Endodermal cell (in vitro differentiated cells): ENCODE data around the gene JPH2. TPM values are rescaled to one million over a fixed set of nuclear protein-coding genes. Genes with fewer than 3 reads are reported as not detected.

Experiments used
- DNase-seq: peaks from one replicate; pipeline ENCODE4 v3.0.0-alpha.2; 2017
- H3K27ac ChIP-seq: 2 replicates; pipeline ENCODE4 v1.5.1; 2013; ENCODE audit warnings: mild to moderate bottlenecking, low read depth, low read length, moderate library complexity
- H3K27me3 ChIP-seq: 2 replicates; pipeline ENCODE4 v1.6.1; 2013; ENCODE audit warnings: mild to moderate bottlenecking, low read length, moderate library complexity; ENCODE audit not compliant: insufficient read depth, control insufficient read depth, poor library complexity, severe bottlenecking
- H3K36me3 ChIP-seq: 2 replicates; pipeline ENCODE4 v1.7.0; 2013; ENCODE audit warnings: mild to moderate bottlenecking, low read length, moderate library complexity; ENCODE audit not compliant: control insufficient read depth, insufficient read depth
- H3K4me1 ChIP-seq: one replicate; pipeline ENCODE4 v1.7.0; 2013; ENCODE audit warnings: low read length; ENCODE audit not compliant: control insufficient read depth, insufficient read depth
- H3K4me3 ChIP-seq: 2 replicates; pipeline ENCODE4 v1.5.1; 2013; ENCODE audit warnings: mild to moderate bottlenecking, low read length, moderate library complexity
- H3K9ac ChIP-seq: 2 replicates; pipeline ENCODE4 v1.6.1; 2013; ENCODE audit warnings: mild to moderate bottlenecking, low read length, moderate library complexity; ENCODE audit not compliant: poor library complexity, severe bottlenecking; ENCODE audit errors: extremely low read depth
- H3K9me3 ChIP-seq: 2 replicates; pipeline ENCODE4 v1.6.1; 2013; ENCODE audit warnings: mild to moderate bottlenecking, low read length, moderate library complexity; ENCODE audit not compliant: control insufficient read depth
- H3K27ac Mint-ChIP-seq: 2 replicates; pipeline ENCODE4 v1.8.0; 2020; ENCODE audit warnings: mixed read lengths
- H3K27me3 Mint-ChIP-seq: 2 replicates; pipeline ENCODE4 v1.8.0; 2021; ENCODE audit warnings: mild to moderate bottlenecking, mixed read lengths; ENCODE audit not compliant: insufficient read depth
- H3K36me3 Mint-ChIP-seq: 2 replicates; pipeline ENCODE4 v1.8.0; 2020; ENCODE audit warnings: low read depth, mixed read lengths
- H3K4me1 Mint-ChIP-seq: 2 replicates; pipeline ENCODE4 v1.8.0; 2020; ENCODE audit warnings: mixed read lengths
- H3K4me3 Mint-ChIP-seq: 2 replicates; pipeline ENCODE4 v1.8.0; 2020; ENCODE audit warnings: mild to moderate bottlenecking, moderate library complexity, mixed read lengths
- H3K9me3 Mint-ChIP-seq: 2 replicates; pipeline ENCODE4 v1.8.0; 2020; ENCODE audit warnings: mild to moderate bottlenecking, mixed read lengths
- WGBS, 2 experiments: methylation state at CpG; one replicate each; pipeline versions ENCODE4 v1.1.5 to v1.1.7; 2013; ENCODE audit warnings: missing lambda C conversion rate in 2 of 2, mixed read lengths in 1 of 2; ENCODE audit not compliant: insufficient coverage in 1 of 2, insufficient read length in 1 of 2; 5-methylcytosine and 5-hydroxymethylcytosine counted together
- total RNA-seq, 2 donors: library from RNA; stranded (reverse); fragmentation: NEBNext Ultra II Directional in 1 of 2; extraction: Animal tissue kit (Norgen Biotek cat#: 25700) in 1 of 2; gene quantifications; 2 replicates in 1 of 2; 3 replicates in 1 of 2; pipeline ENCODE4 v1.2.1, GENCODE V29; 2021
- TF ChIP-seq, protein P1 (sequence below): fragments of 200-600 bp; sonication (generic); conservative IDR thresholded peaks from 2 replicates; pipeline ENCODE4 v1.5.0; 2021; ENCODE audit warnings: antibody characterized with exemption, mild to moderate bottlenecking

JPH2 gene
- total RNA-seq, 2 donors from 2014 or later: 0.86 to 1.0 TPM

GRCh38 chr20:44092551-44093248 lies 94.3 kb downstream of the JPH2 start:
- Histone ChIP-seq H3K36me3 (no peaks in the 10 kb centered on the region), H3K9me3 (no peaks in the 10 kb centered on the region), H3K9ac (no peak overlapping the region), H3K4me3 (no peak overlapping the region), H3K27ac (no peak overlapping the region), H3K4me1 (no peaks in the 10 kb centered on the region), H3K27me3 (no peaks in the 10 kb centered on the region)
- H3K9me3 Mint-ChIP-seq: no peaks in the 10 kb centered on the region
- H3K4me1 Mint-ChIP-seq: peaks cover 4% of the 10 kb centered on the region
- H3K27ac Mint-ChIP-seq: no peak overlapping the region
- 81 to 82% methylated on average over 7 to 9 of the region's 9 CpGs for WGBS, 2 experiments
- no peak overlapping the region for H3K4me3 Mint-ChIP-seq
- H3K27me3 Mint-ChIP-seq: no peaks in the 10 kb centered on the region
- DNase-seq: peak; percentile 72
- TF ChIP-seq, protein P1, sequence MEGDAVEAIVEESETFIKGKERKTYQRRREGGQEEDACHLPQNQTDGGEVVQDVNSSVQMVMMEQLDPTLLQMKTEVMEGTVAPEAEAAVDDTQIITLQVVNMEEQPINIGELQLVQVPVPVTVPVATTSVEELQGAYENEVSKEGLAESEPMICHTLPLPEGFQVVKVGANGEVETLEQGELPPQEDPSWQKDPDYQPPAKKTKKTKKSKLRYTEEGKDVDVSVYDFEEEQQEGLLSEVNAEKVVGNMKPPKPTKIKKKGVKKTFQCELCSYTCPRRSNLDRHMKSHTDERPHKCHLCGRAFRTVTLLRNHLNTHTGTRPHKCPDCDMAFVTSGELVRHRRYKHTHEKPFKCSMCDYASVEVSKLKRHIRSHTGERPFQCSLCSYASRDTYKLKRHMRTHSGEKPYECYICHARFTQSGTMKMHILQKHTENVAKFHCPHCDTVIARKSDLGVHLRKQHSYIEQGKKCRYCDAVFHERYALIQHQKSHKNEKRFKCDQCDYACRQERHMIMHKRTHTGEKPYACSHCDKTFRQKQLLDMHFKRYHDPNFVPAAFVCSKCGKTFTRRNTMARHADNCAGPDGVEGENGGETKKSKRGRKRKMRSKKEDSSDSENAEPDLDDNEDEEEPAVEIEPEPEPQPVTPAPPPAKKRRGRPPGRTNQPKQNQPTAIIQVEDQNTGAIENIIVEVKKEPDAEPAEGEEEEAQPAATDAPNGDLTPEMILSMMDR: peak; percentile 79
- H3K36me3 Mint-ChIP-seq: no peaks in the 10 kb centered on the region

DNA sequence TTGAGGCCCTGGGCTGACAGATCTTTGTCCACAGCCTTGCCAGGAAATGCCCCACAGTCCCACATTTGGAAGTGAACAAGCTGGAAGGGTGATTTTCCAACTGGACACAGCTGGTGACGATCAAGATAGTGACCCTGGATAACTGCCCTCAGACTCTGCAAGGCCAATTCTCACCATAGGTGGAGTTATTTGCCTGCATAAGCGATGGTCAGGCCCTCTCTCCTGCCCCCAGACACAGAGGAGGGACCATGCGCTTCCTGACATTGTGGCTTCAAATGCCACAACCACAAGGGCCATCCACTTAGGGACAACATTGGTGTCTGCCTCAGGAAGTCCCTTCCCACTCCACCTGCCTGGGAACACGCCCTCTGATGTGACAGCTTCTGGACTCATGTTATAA lies 96.0 kb downstream of the JPH2 start:
- 84 to 100% methylated on average over 3 to 4 of the region's 4 CpGs for WGBS, 2 experiments
- Mint-ChIP-seq H3K36me3 (no peaks in the 10 kb centered on the region), H3K27me3 (peaks cover 2% of the 10 kb centered on the region), H3K4me3 (no peak overlapping the region), H3K4me1 (peaks cover 4% of the 10 kb centered on the region), H3K27ac (no peak overlapping the region), H3K9me3 (no peaks in the 10 kb centered on the region)
- Histone ChIP-seq H3K4me1 (no peaks in the 10 kb centered on the region), H3K27ac (no peak overlapping the region), H3K36me3 (no peaks in the 10 kb centered on the region), H3K9ac (no peak overlapping the region), H3K9me3 (no peaks in the 10 kb centered on the region), H3K4me3 (no peak overlapping the region), H3K27me3 (no peaks in the 10 kb centered on the region)
- TF ChIP-seq, protein P1: peak; percentile 36
- DNase-seq: no peak

DNA sequence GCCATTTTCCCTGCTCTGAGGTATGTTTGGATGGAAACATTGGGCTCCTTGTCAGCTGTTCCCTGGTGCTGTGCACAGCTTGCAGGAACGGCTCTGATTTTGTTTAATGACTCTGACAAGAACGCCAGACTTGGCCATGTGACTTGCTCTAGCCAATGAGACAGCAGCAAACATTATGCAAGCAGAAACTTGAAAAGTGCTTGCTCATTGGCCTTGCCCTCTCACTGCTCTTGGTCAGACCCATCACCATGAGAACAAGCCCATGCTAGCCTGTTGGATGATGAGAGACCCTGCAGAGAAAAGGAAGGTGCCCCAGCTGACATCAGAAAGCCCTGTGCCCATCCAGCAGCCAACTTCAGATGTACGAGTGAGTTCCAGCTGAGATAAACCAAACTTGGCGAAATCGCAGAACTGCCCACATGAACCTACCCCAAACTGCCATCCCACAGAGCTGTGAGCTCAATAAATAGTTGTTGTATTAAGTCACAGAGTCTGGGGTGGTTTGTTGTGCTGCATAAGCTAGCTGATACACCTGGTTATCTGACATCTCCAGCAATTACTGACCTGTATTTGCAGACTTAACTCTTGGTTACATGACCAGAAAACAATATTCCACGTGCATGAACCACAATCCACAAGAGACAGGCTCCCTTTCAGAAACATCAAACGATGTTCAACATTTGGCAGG lies 96.9 kb downstream of the JPH2 start:
- no peak overlapping the region for H3K27ac Mint-ChIP-seq

More for the DNA sequence above, 96.9 kb downstream of the JPH2 start:
- no peak overlapping the region for H3K27ac ChIP-seq
- Mint-ChIP-seq H3K27me3 (peaks cover 2% of the 10 kb centered on the region), H3K4me1 (peaks cover 4% of the 10 kb centered on the region), H3K9me3 (no peaks in the 10 kb centered on the region), H3K36me3 (no peaks in the 10 kb centered on the region), H3K4me3 (no peak overlapping the region)
- no peak overlapping the region for H3K4me3 ChIP-seq
- H3K27me3 ChIP-seq: no peaks in the 10 kb centered on the region
- WGBS, 2 experiments: 79 to 88% methylated on average over 3 to 7 of the region's 7 CpGs
- no peaks in the 10 kb centered on the region for H3K9me3 ChIP-seq
- no peaks in the 10 kb centered on the region for H3K4me1 ChIP-seq
- no peak for DNase-seq
- TF ChIP-seq, protein P1: no peak
- H3K36me3 ChIP-seq: no peaks in the 10 kb centered on the region
- no peak overlapping the region for H3K9ac ChIP-seq
